Measurements from ENCODE around the gene DHRSX. TPM values are rescaled to one million over a fixed set of nuclear protein-coding genes. Genes with fewer than 3 reads are reported as not detected.

The DHRSX gene
- total RNA-seq, 1 donor from 2014 or later, result 25.1 TPM

- TF ChIP-seq CTCF (conservative IDR thresholded peaks at IDR 0.05), result peak; percentile 31
- DNase-seq (ENCODE audit: low read depth, low spot score), result peak; percentile 57
- Mint-ChIP-seq H3K4me1 (peaks cover 32% of the 10 kb centered on the region), H3K9me3 (no peaks in the 10 kb centered on the region), H3K27me3 (ENCODE audit: low read depth) (no peaks in the 10 kb centered on the region), H3K27ac (ENCODE audit: unreplicated experiment) (peak overlapping the region; percentile 75), H3K36me3 (ENCODE audit: low read depth) (no peaks in the 10 kb centered on the region), H3K4me3 (peak overlapping the region; percentile 81)
Measured at GRCh38 chrX:2500091-2500802, 529 bp downstream of the DHRSX start.

- Mint-ChIP-seq H3K27me3 (ENCODE audit: low read depth) (no peaks in the 10 kb centered on the region), H3K4me3 (peak overlapping the region; percentile 81), H3K9me3 (no peaks in the 10 kb centered on the region), H3K27ac (ENCODE audit: unreplicated experiment) (peak overlapping the region; percentile 37), H3K4me1 (peaks cover 32% of the 10 kb centered on the region), H3K36me3 (ENCODE audit: low read depth) (no peaks in the 10 kb centered on the region)
- no peak for DNase-seq (ENCODE audit: low read depth, low spot score)
- TF ChIP-seq CTCF (conservative IDR thresholded peaks at IDR 0.05), result no peak
Measured at GRCh38 chrX:2499507-2499906, 1.3 kb downstream of the DHRSX start.

GRCh38 chrX:2498781-2499302, 1.9 kb downstream of the DHRSX start:
- no peak for TF ChIP-seq CTCF (conservative IDR thresholded peaks at IDR 0.05)
- no peaks in the 10 kb centered on the region for H3K27me3 Mint-ChIP-seq (ENCODE audit: low read depth)
- no peaks in the 10 kb centered on the region for H3K36me3 Mint-ChIP-seq (ENCODE audit: low read depth)
- H3K4me1 Mint-ChIP-seq, result peaks cover 32% of the 10 kb centered on the region
- no peaks in the 10 kb centered on the region for H3K9me3 Mint-ChIP-seq
- peak overlapping the region; percentile 37 for H3K27ac Mint-ChIP-seq (ENCODE audit: unreplicated experiment)
- DNase-seq (ENCODE audit: low read depth, low spot score), result no peak
- peak overlapping the region; percentile 81 for H3K4me3 Mint-ChIP-seq

GRCh38 chrX:2497961-2498780, 2.6 kb downstream of the DHRSX start:
- H3K27me3 Mint-ChIP-seq (ENCODE audit: low read depth), result no peaks in the 10 kb centered on the region
- no peaks in the 10 kb centered on the region for H3K9me3 Mint-ChIP-seq
- peak overlapping the region; percentile 81 for H3K4me3 Mint-ChIP-seq
- peak overlapping the region; percentile 37 for H3K27ac Mint-ChIP-seq (ENCODE audit: unreplicated experiment)
- TF ChIP-seq CTCF (conservative IDR thresholded peaks at IDR 0.05), result no peak
- no peak for DNase-seq (ENCODE audit: low read depth, low spot score)
- H3K4me1 Mint-ChIP-seq, result peaks cover 32% of the 10 kb centered on the region
- H3K36me3 Mint-ChIP-seq (ENCODE audit: low read depth), result no peaks in the 10 kb centered on the region

- no peak overlapping the region for H3K27ac Mint-ChIP-seq (ENCODE audit: unreplicated experiment)
- H3K36me3 Mint-ChIP-seq (ENCODE audit: low read depth), result peaks cover 4% of the 10 kb centered on the region
- no peaks in the 10 kb centered on the region for H3K27me3 Mint-ChIP-seq (ENCODE audit: low read depth)
- no peaks in the 10 kb centered on the region for H3K9me3 Mint-ChIP-seq
- H3K4me1 Mint-ChIP-seq, result peaks cover 38% of the 10 kb centered on the region
- DNase-seq (ENCODE audit: low read depth, low spot score), result no peak
- no peak for TF ChIP-seq CTCF (conservative IDR thresholded peaks at IDR 0.05)
- H3K4me3 Mint-ChIP-seq, result no peak overlapping the region
Measured at GRCh38 chrX:2495595-2495994, 5.2 kb downstream of the DHRSX start.

Data from neural crest cell (in vitro differentiated cells).